A673 (cell line): ENCODE results near the gene GALK1.

Experiments
- EZH2 ChIP-seq: fragments of 200-600 bp; sonication (generic); IDR thresholded peaks from 2 replicates; pipeline ENCODE4 v1.6.1; 2017; ENCODE audit warnings: borderline replicate concordance, low read depth, mild to moderate bottlenecking, mixed read lengths, antibody characterized with exemption, low read length; ENCODE audit not compliant: poor library complexity, severe bottlenecking
- TF ChIP-seq, protein P1 (sequence below): fragments of 300-800, 200-600 bp; sonication (generic); conservative IDR thresholded peaks from 2 replicates; pipeline ENCODE4 v1.5.1; 2017; ENCODE audit warnings: low read depth, mild to moderate bottlenecking, antibody characterized with exemption, low read length, moderate library complexity, mixed read lengths

- TF ChIP-seq, protein P1, sequence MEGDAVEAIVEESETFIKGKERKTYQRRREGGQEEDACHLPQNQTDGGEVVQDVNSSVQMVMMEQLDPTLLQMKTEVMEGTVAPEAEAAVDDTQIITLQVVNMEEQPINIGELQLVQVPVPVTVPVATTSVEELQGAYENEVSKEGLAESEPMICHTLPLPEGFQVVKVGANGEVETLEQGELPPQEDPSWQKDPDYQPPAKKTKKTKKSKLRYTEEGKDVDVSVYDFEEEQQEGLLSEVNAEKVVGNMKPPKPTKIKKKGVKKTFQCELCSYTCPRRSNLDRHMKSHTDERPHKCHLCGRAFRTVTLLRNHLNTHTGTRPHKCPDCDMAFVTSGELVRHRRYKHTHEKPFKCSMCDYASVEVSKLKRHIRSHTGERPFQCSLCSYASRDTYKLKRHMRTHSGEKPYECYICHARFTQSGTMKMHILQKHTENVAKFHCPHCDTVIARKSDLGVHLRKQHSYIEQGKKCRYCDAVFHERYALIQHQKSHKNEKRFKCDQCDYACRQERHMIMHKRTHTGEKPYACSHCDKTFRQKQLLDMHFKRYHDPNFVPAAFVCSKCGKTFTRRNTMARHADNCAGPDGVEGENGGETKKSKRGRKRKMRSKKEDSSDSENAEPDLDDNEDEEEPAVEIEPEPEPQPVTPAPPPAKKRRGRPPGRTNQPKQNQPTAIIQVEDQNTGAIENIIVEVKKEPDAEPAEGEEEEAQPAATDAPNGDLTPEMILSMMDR, result no peak
- no peak for TF ChIP-seq EZH2
Observed at GRCh38 chr17:75774471-75774990, 9.5 kb upstream of the GALK1 start.
